ENCODE results near the gene CTNNA3. TPM values are rescaled to one million over a fixed set of nuclear protein-coding genes. Genes with fewer than 3 reads are reported as not detected.

The CTNNA3 gene
- total and polyA plus RNA-seq, 2 donors (not counting 3 experiments of a cell fraction or from before 2014, with no cell fraction given): not detected

DNA sequence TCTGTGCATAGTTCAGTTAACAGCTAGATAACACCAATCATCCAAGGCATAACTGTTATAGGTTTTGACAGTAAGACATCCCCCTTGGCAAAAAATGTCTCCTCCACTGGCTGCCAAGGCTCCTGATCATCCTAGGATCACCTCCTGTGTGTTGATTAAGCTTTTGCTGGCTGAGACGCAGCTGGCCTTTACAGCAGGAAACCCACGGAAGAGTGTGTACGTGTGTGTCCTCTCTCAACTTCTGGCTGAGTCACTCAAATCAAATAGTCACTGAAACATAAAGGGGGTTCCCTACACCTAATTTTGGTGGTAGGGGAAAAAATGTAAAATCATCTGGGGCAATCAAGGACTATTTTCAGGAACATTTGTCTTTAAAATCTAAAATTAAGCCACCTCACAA, 208.8 kb downstream of the CTNNA3 start:
- FAIRE-seq (no peak), DNase-seq (ENCODE audit: low read depth, low spot score) (no peak)
- Histone ChIP-seq H3K9me1 (replicated peaks; ENCODE audit: control insufficient read depth, extremely low read depth, insufficient read depth, low read length) (no peaks in the 10 kb centered on the region), H3K27me3 (ENCODE audit: control insufficient read depth in 2 of 2, insufficient read depth in 2 of 2, low read length in 2 of 2) (peaks cover 0 to 2% of the 10 kb centered on the region in 2 experiments), H4K20me1 (replicated peaks; ENCODE audit: control insufficient read depth, extremely low read depth, insufficient read depth, low read length) (no peaks in the 10 kb centered on the region), H3K9me3 (replicated peaks; ENCODE audit: control insufficient read depth, insufficient read depth, low read length) (no peaks in the 10 kb centered on the region), H2AFZ (ENCODE audit: low read depth, low read length) (no peak overlapping the region), H3K36me3 (ENCODE audit: control insufficient read depth in 2 of 2, extremely low read depth in 1 of 2, insufficient read depth in 2 of 2, low read length in 2 of 2) (no peaks in the 10 kb centered on the region), H3K9ac (replicated peaks; ENCODE audit: extremely low read depth, insufficient read depth, low read length) (no peak overlapping the region), H3K79me2 (ENCODE audit: control insufficient read depth, insufficient read depth, low read length) (no peaks in the 10 kb centered on the region), H3K4me3 (replicated peaks in 1 of 3; ENCODE audit: insufficient read depth in 1 of 3, low read depth in 1 of 3, low read length in 3 of 3) (no peak overlapping the region), H3K27ac (ENCODE audit: insufficient read depth, low read depth, low read length) (no peak overlapping the region), H3K4me2 (ENCODE audit: insufficient read depth, low read length) (no peak overlapping the region), H3K4me1 (ENCODE audit: control insufficient read depth, extremely low read depth, insufficient read depth, low read length) (no peaks in the 10 kb centered on the region)
- ChIA-PET CTCF (no interaction called here), POLR2A (no interaction called here)
- dilution Hi-C loops (cut with MboI; ENCODE audit: extremely low pct_ligation_motif_present, low sequenced_read_pairs): no loop called here
- no peak for TF ChIP-seq JUN (IDR thresholded peaks at IDR 0.05; ENCODE audit: borderline replicate concordance, insufficient read depth, insufficient read length, low read depth)
- TF ChIP-seq, protein P1, sequence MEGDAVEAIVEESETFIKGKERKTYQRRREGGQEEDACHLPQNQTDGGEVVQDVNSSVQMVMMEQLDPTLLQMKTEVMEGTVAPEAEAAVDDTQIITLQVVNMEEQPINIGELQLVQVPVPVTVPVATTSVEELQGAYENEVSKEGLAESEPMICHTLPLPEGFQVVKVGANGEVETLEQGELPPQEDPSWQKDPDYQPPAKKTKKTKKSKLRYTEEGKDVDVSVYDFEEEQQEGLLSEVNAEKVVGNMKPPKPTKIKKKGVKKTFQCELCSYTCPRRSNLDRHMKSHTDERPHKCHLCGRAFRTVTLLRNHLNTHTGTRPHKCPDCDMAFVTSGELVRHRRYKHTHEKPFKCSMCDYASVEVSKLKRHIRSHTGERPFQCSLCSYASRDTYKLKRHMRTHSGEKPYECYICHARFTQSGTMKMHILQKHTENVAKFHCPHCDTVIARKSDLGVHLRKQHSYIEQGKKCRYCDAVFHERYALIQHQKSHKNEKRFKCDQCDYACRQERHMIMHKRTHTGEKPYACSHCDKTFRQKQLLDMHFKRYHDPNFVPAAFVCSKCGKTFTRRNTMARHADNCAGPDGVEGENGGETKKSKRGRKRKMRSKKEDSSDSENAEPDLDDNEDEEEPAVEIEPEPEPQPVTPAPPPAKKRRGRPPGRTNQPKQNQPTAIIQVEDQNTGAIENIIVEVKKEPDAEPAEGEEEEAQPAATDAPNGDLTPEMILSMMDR (IDR thresholded peaks at IDR 0.05; ENCODE audit: extremely low read depth in 1 of 2, insufficient read depth in 1 of 2, low read depth in 1 of 2, low read length in 2 of 2): no peak
- TF ChIP-seq MAX (IDR thresholded peaks at IDR 0.05; ENCODE audit: insufficient read depth, insufficient read length): no peak
- TF ChIP-seq EZH2 (IDR thresholded peaks at IDR 0.05; ENCODE audit: borderline replicate concordance, low read depth, low read length, severe bottlenecking): no peak
- TF ChIP-seq MYC (IDR thresholded peaks at IDR 0.05; ENCODE audit: low read depth, low read length): no peak
- TF ChIP-seq POLR2AphosphoS5 (IDR thresholded peaks at IDR 0.05; ENCODE audit: insufficient read depth, low read depth, low read length): no peak
- TF ChIP-seq GATA2 (IDR thresholded peaks at IDR 0.05; ENCODE audit: insufficient read depth, insufficient read length, low read depth, low read length): no peak
- no peak for TF ChIP-seq POLR2A (IDR thresholded peaks at IDR 0.05; ENCODE audit: low read depth, low read length)
- no peak for TF ChIP-seq FOS (IDR thresholded peaks at IDR 0.05; ENCODE audit: borderline replicate concordance, insufficient read depth, low read length)
- BruUV-seq (replicated peaks): no TSS peak
- intact Hi-C loops (cut with micrococcal nuclease): no loop called here
